SK-N-SH treated with all-trans-retinoic acid at 6 μM for 48 hours (cell line): ENCODE measurements around the gene DPP9.

Experiments used
- ARNTL ChIP-seq: fragments of 450-650 bp; formaldehyde crosslinking; IDR thresholded peaks from 2 replicates; pipeline ENCODE4 v1.5.0; 2020; ENCODE audit warnings: low read depth, mild to moderate bottlenecking, moderate library complexity, borderline replicate concordance
- BACH2 ChIP-seq: fragments of 250-450 bp; sonication (Bioruptor Pico); IDR thresholded peaks from 2 replicates; pipeline ENCODE4 v1.9.0; 2021; ENCODE audit warnings: mild to moderate bottlenecking, borderline replicate concordance
- CSDC2 ChIP-seq: fragments of 250-450 bp; sonication (Bioruptor Pico); IDR thresholded peaks from 2 replicates; pipeline ENCODE4 v1.5.0; 2020; ENCODE audit warnings: mild to moderate bottlenecking, moderate library complexity
- TCF4 ChIP-seq: fragments of 250-450 bp; sonication (Bioruptor Pico); IDR thresholded peaks from 2 replicates; pipeline ENCODE4 v1.8.0; 2021; ENCODE audit warnings: mild to moderate bottlenecking, moderate library complexity, borderline replicate concordance
- ZFP30 ChIP-seq: fragments of 450-650 bp; formaldehyde crosslinking; IDR thresholded peaks from 2 replicates; pipeline ENCODE4 v1.5.0; 2022; ENCODE audit warnings: mild to moderate bottlenecking, moderate library complexity
- TF ChIP-seq, protein P1 (sequence below): fragments of 250-450 bp; sonication (Bioruptor Pico); IDR thresholded peaks from 2 replicates; pipeline ENCODE4 v1.8.0; 2020; ENCODE audit warnings: mild to moderate bottlenecking, moderate library complexity, borderline replicate concordance

DNA sequence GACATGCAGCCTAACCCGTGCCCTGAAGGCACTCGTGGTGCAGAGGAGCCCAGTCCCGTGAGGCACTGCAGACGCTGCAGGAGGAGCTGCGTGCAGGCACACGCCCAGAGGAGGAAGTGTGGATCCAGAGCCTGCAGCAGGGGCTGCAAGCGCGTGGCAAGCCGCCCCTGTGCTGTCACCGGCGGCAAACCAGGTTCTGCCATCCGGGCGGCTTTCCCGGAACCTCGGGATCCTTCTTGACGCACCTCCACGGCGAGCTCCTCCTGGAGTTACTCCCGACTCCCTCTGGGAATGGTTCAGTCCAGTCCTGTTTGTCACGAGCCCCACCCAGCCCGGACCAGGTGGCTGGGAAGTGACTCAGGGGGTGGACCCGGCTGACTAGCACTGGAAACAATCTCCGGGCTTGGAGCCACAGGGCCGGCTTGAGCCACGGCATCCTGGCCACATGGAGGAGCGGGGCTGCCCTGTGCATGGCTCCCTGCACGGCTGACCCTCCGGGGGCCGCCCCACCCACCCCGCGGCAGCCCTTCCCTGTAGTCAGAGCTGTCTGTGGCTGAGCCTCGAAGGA lies 10.2 kb downstream of the DPP9 start:
- no peak for TF ChIP-seq ZFP30
- TF ChIP-seq CSDC2, result no peak
- TF ChIP-seq, protein P1, sequence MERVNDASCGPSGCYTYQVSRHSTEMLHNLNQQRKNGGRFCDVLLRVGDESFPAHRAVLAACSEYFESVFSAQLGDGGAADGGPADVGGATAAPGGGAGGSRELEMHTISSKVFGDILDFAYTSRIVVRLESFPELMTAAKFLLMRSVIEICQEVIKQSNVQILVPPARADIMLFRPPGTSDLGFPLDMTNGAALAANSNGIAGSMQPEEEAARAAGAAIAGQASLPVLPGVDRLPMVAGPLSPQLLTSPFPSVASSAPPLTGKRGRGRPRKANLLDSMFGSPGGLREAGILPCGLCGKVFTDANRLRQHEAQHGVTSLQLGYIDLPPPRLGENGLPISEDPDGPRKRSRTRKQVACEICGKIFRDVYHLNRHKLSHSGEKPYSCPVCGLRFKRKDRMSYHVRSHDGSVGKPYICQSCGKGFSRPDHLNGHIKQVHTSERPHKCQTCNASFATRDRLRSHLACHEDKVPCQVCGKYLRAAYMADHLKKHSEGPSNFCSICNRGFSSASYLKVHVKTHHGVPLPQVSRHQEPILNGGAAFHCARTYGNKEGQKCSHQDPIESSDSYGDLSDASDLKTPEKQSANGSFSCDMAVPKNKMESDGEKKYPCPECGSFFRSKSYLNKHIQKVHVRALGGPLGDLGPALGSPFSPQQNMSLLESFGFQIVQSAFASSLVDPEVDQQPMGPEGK, result no peak
- TF ChIP-seq ARNTL (CRISPR knock-in tag), result no peak
- TF ChIP-seq BACH2, result no peak
- no peak for TF ChIP-seq TCF4 (CRISPR knock-in tag)
